ENCODE results near the gene CYB5R4. TPM values are rescaled to one million over a fixed set of nuclear protein-coding genes. Genes with fewer than 3 reads are reported as not detected.
"Not testable (repeated sequence)": the region's sequence is repeated elsewhere in the genome, so short reads cannot be mapped to it uniquely, and the experiment has no call there.

The CYB5R4 gene
- total RNA-seq, 1 donor from 2014 or later = 14.6 TPM

GRCh38 chr6:83884523-83884922 is 25.0 kb downstream of the CYB5R4 start:
- Mint-ChIP-seq H3K9me3 (no peaks in the 10 kb centered on the region), H3K27ac (ENCODE audit: unreplicated experiment) (no peak overlapping the region), H3K4me1 (peaks cover 3% of the 10 kb centered on the region), H3K4me3 (no peak overlapping the region), H3K27me3 (ENCODE audit: low read depth) (no peaks in the 10 kb centered on the region), H3K36me3 (ENCODE audit: low read depth) (no peaks in the 10 kb centered on the region)
- DNase-seq (ENCODE audit: low read depth, low spot score) = no peak
- TF ChIP-seq CTCF (conservative IDR thresholded peaks at IDR 0.05) = peak; percentile 84

GRCh38 chr6:83885984-83886383 is 26.5 kb downstream of the CYB5R4 start:
- Mint-ChIP-seq H3K4me1 (peaks cover 3% of the 10 kb centered on the region), H3K27ac (ENCODE audit: unreplicated experiment) (no peak overlapping the region), H3K36me3 (ENCODE audit: low read depth) (no peaks in the 10 kb centered on the region), H3K9me3 (no peaks in the 10 kb centered on the region), H3K27me3 (ENCODE audit: low read depth) (no peaks in the 10 kb centered on the region), H3K4me3 (no peak overlapping the region)
- no peak for TF ChIP-seq CTCF (conservative IDR thresholded peaks at IDR 0.05)
- no peak for DNase-seq (ENCODE audit: low read depth, low spot score)

GRCh38 chr6:83889621-83890020 is 30.1 kb downstream of the CYB5R4 start:
- Mint-ChIP-seq H3K27me3 (ENCODE audit: low read depth) (no peaks in the 10 kb centered on the region), H3K9me3 (no peaks in the 10 kb centered on the region), H3K27ac (ENCODE audit: unreplicated experiment) (no peak overlapping the region), H3K4me3 (no peak overlapping the region), H3K4me1 (peaks cover under 1% of the 10 kb centered on the region), H3K36me3 (ENCODE audit: low read depth) (no peaks in the 10 kb centered on the region)
- no peak for DNase-seq (ENCODE audit: low read depth, low spot score)
- no peak for TF ChIP-seq CTCF (conservative IDR thresholded peaks at IDR 0.05)

GRCh38 chr6:83890520-83890919 is 31.0 kb downstream of the CYB5R4 start:
- H3K27me3 Mint-ChIP-seq (ENCODE audit: low read depth) = no peaks in the 10 kb centered on the region
- H3K4me3 Mint-ChIP-seq = no peak overlapping the region
- no peaks in the 10 kb centered on the region for H3K4me1 Mint-ChIP-seq
- TF ChIP-seq CTCF (conservative IDR thresholded peaks at IDR 0.05) = no peak
- no peak overlapping the region for H3K27ac Mint-ChIP-seq (ENCODE audit: unreplicated experiment)
- no peak for DNase-seq (ENCODE audit: low read depth, low spot score)
- no peaks in the 10 kb centered on the region for H3K9me3 Mint-ChIP-seq
- no peaks in the 10 kb centered on the region for H3K36me3 Mint-ChIP-seq (ENCODE audit: low read depth)

GRCh38 chr6:83891586-83891985 is 32.1 kb downstream of the CYB5R4 start:
- Mint-ChIP-seq H3K27ac (ENCODE audit: unreplicated experiment) (no peak overlapping the region), H3K27me3 (ENCODE audit: low read depth) (no peaks in the 10 kb centered on the region), H3K36me3 (ENCODE audit: low read depth) (no peaks in the 10 kb centered on the region), H3K4me1 (no peaks in the 10 kb centered on the region), H3K9me3 (no peaks in the 10 kb centered on the region), H3K4me3 (no peak overlapping the region)
- TF ChIP-seq CTCF (conservative IDR thresholded peaks at IDR 0.05) = no peak
- DNase-seq (ENCODE audit: low read depth, low spot score) = no peak

GRCh38 chr6:83893024-83893423 is 33.5 kb downstream of the CYB5R4 start:
- TF ChIP-seq CTCF (conservative IDR thresholded peaks at IDR 0.05) = no peak
- H3K27me3 Mint-ChIP-seq (ENCODE audit: low read depth) = no peaks in the 10 kb centered on the region
- no peaks in the 10 kb centered on the region for H3K9me3 Mint-ChIP-seq
- no peak overlapping the region for H3K4me3 Mint-ChIP-seq
- no peak overlapping the region for H3K27ac Mint-ChIP-seq (ENCODE audit: unreplicated experiment)
- no peak for DNase-seq (ENCODE audit: low read depth, low spot score)
- no peaks in the 10 kb centered on the region for H3K4me1 Mint-ChIP-seq
- peaks cover 6% of the 10 kb centered on the region for H3K36me3 Mint-ChIP-seq (ENCODE audit: low read depth)

- not testable (repeated sequence) for H3K4me1 Mint-ChIP-seq; H3K27ac Mint-ChIP-seq (ENCODE audit: unreplicated experiment); H3K9me3 Mint-ChIP-seq; H3K27me3 Mint-ChIP-seq (ENCODE audit: low read depth); DNase-seq (ENCODE audit: low read depth, low spot score); H3K4me3 Mint-ChIP-seq
- H3K36me3 Mint-ChIP-seq (ENCODE audit: low read depth) = peaks cover 17% of the 10 kb centered on the region
Measured at GRCh38 chr6:83897094-83897493, 37.6 kb downstream of the CYB5R4 start.

Measured in neural crest cell (in vitro differentiated cells).